HG02610 (cell line): ENCODE data around the gene SYCN.

Source experiments
- ATAC-seq: cut with Tn5 transposase; IDR thresholded peaks from one replicate; pipeline ENCODE4 v1.9.1; 2021; ENCODE audit warnings: mild to moderate bottlenecking, moderate library complexity; ENCODE audit not compliant: unreplicated experiment

SYCN gene

GRCh38 chr19:39172700-39173501, 31.2 kb downstream of the SYCN start:
- ATAC-seq: no peak

GRCh38 chr19:39171479-39172465, 32.3 kb downstream of the SYCN start:
- no peak for ATAC-seq

GRCh38 chr19:39170386-39171231, 33.5 kb downstream of the SYCN start:
- no peak for ATAC-seq

- ATAC-seq: no peak
Observed at GRCh38 chr19:39169143-39169810, 34.8 kb downstream of the SYCN start.

- ATAC-seq: no peak
Observed at GRCh38 chr19:39168258-39169142, 35.6 kb downstream of the SYCN start.

- no peak for ATAC-seq
Observed at GRCh38 chr19:39167461-39168257, 36.4 kb downstream of the SYCN start.

GRCh38 chr19:39166571-39167391, 37.3 kb downstream of the SYCN start:
- no peak for ATAC-seq

- ATAC-seq: no peak
Observed at GRCh38 chr19:39165857-39166256, 38.2 kb downstream of the SYCN start.

- ATAC-seq: no peak
Observed at GRCh38 chr19:39164289-39164688, 39.8 kb downstream of the SYCN start.

- ATAC-seq: no peak
Observed at GRCh38 chr19:39163621-39164020, 40.4 kb downstream of the SYCN start.

- ATAC-seq: no peak
Observed at GRCh38 chr19:39162441-39163043, 41.5 kb downstream of the SYCN start.

- ATAC-seq: no peak
Observed at GRCh38 chr19:39160889-39161672, 43.0 kb downstream of the SYCN start.

GRCh38 chr19:39160523-39160861, 43.6 kb downstream of the SYCN start:
- no peak for ATAC-seq

GRCh38 chr19:39158646-39159260, 45.3 kb downstream of the SYCN start:
- ATAC-seq: no peak

GRCh38 chr19:39157997-39158389, 46.1 kb downstream of the SYCN start:
- ATAC-seq: no peak
